K562 (cell line): Measurements from ENCODE around the gene MPC1. TPM values are rescaled to one million over a fixed set of nuclear protein-coding genes. Genes with fewer than 3 reads are reported as not detected.

Experiments used
- ATAC-seq: fragments of 200-7000 bp; cut with Tn5 transposase; 3 replicates; pipeline ENCODE4 v1.9.1; 2020; ENCODE audit warnings: moderate library complexity
- BruUV-seq: library from RNA; stranded (reverse); fragments of 400-500 nt; replicated peaks from 2 replicates; lab custom pipeline; 2021; lab: Mats Ljungman, UMichigan
- CTCF ChIA-PET: fragments of 300-600 bp; formaldehyde crosslinking; extraction: SDS; loops from one replicate; lab custom pipeline; 2021; ENCODE audit warnings: low intra/inter-chr PET ratio; lab: Yijun Ruan, JAX
- POLR2A ChIA-PET: fragments of 300-600, 350-650 bp; sonication (Branson Sonifier 250); formaldehyde crosslinking; extraction: SDS; loops from one replicate; lab custom pipeline; 2021; ENCODE audit warnings: antibody characterized with exemption, inconsistent platforms; lab: Yijun Ruan, JAX
- DNase-seq, 4 experiments: peaks; one replicate each; pipeline versions ENCODE4 v3.0.0 to v3.0.0-alpha.2; 2011 to 2018; ENCODE audit warnings: low spot score in 3 of 4, mixed read lengths in 3 of 4; ENCODE audit errors: extremely low read depth in 1 of 4
- FAIRE-seq: peaks from 2 replicates; lab custom pipeline; 2011; peaks lifted over from hg19 to GRCh38; lab: Jason Lieb, UNC
- H2AFZ ChIP-seq: 2 replicates; pipeline ENCODE4 v1.6.0; 2011; ENCODE audit warnings: low read depth, low read length, control low read depth, inconsistent platforms
- H3K27ac ChIP-seq: fragments of 200-600 bp; 3 replicates; pipeline ENCODE4 v1.8.0; 2011; ENCODE audit warnings: low read depth, mild to moderate bottlenecking, control low read depth, inconsistent platforms, low read length, moderate library complexity, mixed read lengths; ENCODE audit errors: extremely low read depth
- H3K27me3 ChIP-seq, 2 experiments: fragments of 300-600 bp in 1 of 2; 2 replicates in 1 of 2; 3 replicates in 1 of 2; pipeline versions ENCODE4 v1.6.0 to v1.8.0; 2011; ENCODE audit warnings: inconsistent platforms in 2 of 2, low read length in 2 of 2, mild to moderate bottlenecking in 1 of 2, mixed read lengths in 1 of 2, moderate library complexity in 1 of 2; ENCODE audit not compliant: control insufficient read depth in 2 of 2, insufficient read depth in 2 of 2
- H3K36me3 ChIP-seq: fragments of 300-600 bp; 3 replicates; pipeline ENCODE4 v1.8.0; 2011; ENCODE audit warnings: mild to moderate bottlenecking, low read length, inconsistent platforms; ENCODE audit not compliant: control insufficient read depth, insufficient read depth
- H3K4me1 ChIP-seq, 2 experiments: fragments of 200-600 bp in 1 of 2; replicated peaks in 1 of 2; 2 replicates in 1 of 2; 3 replicates in 1 of 2; pipeline versions ENCODE4 v1.5.1 to v1.8.0; 2011; ENCODE audit warnings: inconsistent platforms in 2 of 2, low read length in 2 of 2, mild to moderate bottlenecking in 1 of 2, mixed read lengths in 1 of 2, moderate library complexity in 1 of 2; ENCODE audit not compliant: control insufficient read depth in 2 of 2, insufficient read depth in 2 of 2
- H3K4me2 ChIP-seq: 2 replicates; pipeline ENCODE4 v1.6.1; 2011; ENCODE audit warnings: low read length, control low read depth, inconsistent platforms, mixed read lengths; ENCODE audit not compliant: insufficient read depth
- H3K4me3 ChIP-seq: fragments of 200-600 bp; sonication (generic), shearing (Covaris generic); 2 replicates; pipeline ENCODE4 v1.5.1; 2016; ENCODE audit warnings: control low read depth, inconsistent platforms
- H3K79me2 ChIP-seq: fragments of 200-600 bp; 3 replicates; pipeline ENCODE4 v1.8.0; 2011; ENCODE audit warnings: low read length, inconsistent platforms; ENCODE audit not compliant: control insufficient read depth, insufficient read depth
- H3K9ac ChIP-seq, 2 experiments: 2 replicates each; pipeline versions ENCODE4 v1.6.0 to v1.6.1; 2011; ENCODE audit warnings: low read depth in 2 of 2, low read length in 2 of 2, control low read depth in 1 of 2, inconsistent platforms in 1 of 2, mild to moderate bottlenecking in 1 of 2, mixed read lengths in 1 of 2; ENCODE audit not compliant: insufficient read depth in 1 of 2
- H3K9me1 ChIP-seq: one replicate; pipeline ENCODE4 v1.6.0; 2011; ENCODE audit warnings: inconsistent platforms, mild to moderate bottlenecking, low read length, moderate library complexity; ENCODE audit not compliant: control insufficient read depth, insufficient read depth
- H3K9me3 ChIP-seq: replicated peaks from 2 replicates; pipeline ENCODE4 v1.5.1; 2011; ENCODE audit warnings: low read depth, low read length, inconsistent platforms; ENCODE audit not compliant: control insufficient read depth, insufficient read depth
- H4K20me1 ChIP-seq: replicated peaks from 2 replicates; pipeline ENCODE4 v1.6.1; 2011; ENCODE audit warnings: low read length, inconsistent platforms, mixed read lengths; ENCODE audit not compliant: control insufficient read depth, insufficient read depth
- BMI1 ChIP-seq: fragments of 150-350 bp; IDR thresholded peaks from 2 replicates; pipeline ENCODE4 v1.6.1; 2014; ENCODE audit warnings: low read length
- EP300 ChIP-seq: IDR thresholded peaks from 2 replicates; pipeline ENCODE4 v1.6.1; 2012; ENCODE audit warnings: low read length, improper control_type of control experiment
- FOXK2 ChIP-seq, 2 experiments: fragments of 450-650 bp; IDR thresholded peaks in 1 of 2; conservative IDR thresholded peaks in 1 of 2; 2 replicates each; pipeline ENCODE4 v1.6.1; 2016; ENCODE audit warnings: low read depth in 2 of 2, mild to moderate bottlenecking in 1 of 2
- HDAC8 ChIP-seq: fragments of 450-650 bp; IDR thresholded peaks from 2 replicates; pipeline ENCODE4 v1.6.1; 2016; ENCODE audit warnings: mild to moderate bottlenecking, missing genetic modification characterization, moderate library complexity, missing compliant biosample characterization
- MCM2 ChIP-seq: fragments of 450-650 bp; IDR thresholded peaks from 2 replicates; pipeline ENCODE4 v1.6.1; 2017; ENCODE audit warnings: low read depth, mild to moderate bottlenecking
- NCOA6 ChIP-seq: fragments of 450-650 bp; IDR thresholded peaks from 2 replicates; pipeline ENCODE4 v1.6.1; 2017; ENCODE audit warnings: mild to moderate bottlenecking
- PHF21A ChIP-seq: fragments of 450-650 bp; IDR thresholded peaks from 2 replicates; pipeline ENCODE4 v1.6.1; 2017; ENCODE audit warnings: low read depth, borderline replicate concordance
- TAF15 ChIP-seq: fragments of 200-400 bp; formaldehyde crosslinking; IDR thresholded peaks from 2 replicates; pipeline ENCODE4 v1.6.1; 2017; ENCODE audit warnings: mild to moderate bottlenecking, low read depth, low read length, moderate library complexity
- WGBS: fragments of 100-300 bp; shearing (Covaris generic); methylation state at CpG from one replicate; pipeline ENCODE4 v1.1.6; 2016; ENCODE audit warnings: low coverage, mixed read lengths; ENCODE audit not compliant: insufficient coverage; ENCODE audit errors: missing lambda C conversion rate; 5-methylcytosine and 5-hydroxymethylcytosine counted together
- in situ Hi-C: fragments of 300-500 bp; cut with MboI; formaldehyde crosslinking; loops from 4 replicates; pipeline ENCODE4 v1.15.0; 2018; ENCODE audit warnings: inconsistent platforms, mixed read lengths
- intact Hi-C: fragments of 100-400 bp; cut with micrococcal nuclease; formaldehyde crosslinking; loops from 2 replicates; pipeline ENCODE4 v1.14.2; 2022
- polyA plus RNA-seq, 8 experiments: library from polyadenylated mRNA; depleted of rRNA in 4 of 8; stranded (reverse) in 5 of 8; unstranded in 3 of 8; fragments of >200 nt; fragmentation: Nextera tagmentation in 2 of 8; fragmentation: Illumina TruSeq in 1 of 8; extraction: Ambion mirVana in 2 of 8; extraction: Trizol in 1 of 8; gene quantifications; 2 replicates each; pipeline versions ENCODE4 v1.2.1 to v1.2.3, GENCODE V29; 2011 to 2014; ENCODE audit warnings: inconsistent platforms in 1 of 8, missing spikeins in 1 of 8
- total RNA-seq, 7 experiments: library from RNA; depleted of rRNA in 6 of 7; stranded (reverse); fragments of >200 nt in 6 of 7; fragmentation: Illumina TruSeq in 2 of 7; extraction: Trizol in 2 of 7; gene quantifications; 2 replicates each; pipeline versions ENCODE4 v1.2.1 to v1.2.3, GENCODE V29; 2011 to 2021; ENCODE audit warnings: low replicate concordance in 1 of 7
- TF ChIP-seq, protein P1 (sequence below): sonication (generic); formaldehyde crosslinking; IDR thresholded peaks from 2 replicates; pipeline ENCODE4 v1.8.0; 2023; ENCODE audit warnings: mild to moderate bottlenecking, missing genetic modification reagents
- TF ChIP-seq, protein P2 (sequence below): fragments of 450-650 bp; IDR thresholded peaks from 2 replicates; pipeline ENCODE4 v1.6.1; 2017; ENCODE audit warnings: mild to moderate bottlenecking, moderate library complexity

The MPC1 gene
- total and polyA plus RNA-seq, 9 of the 15 experiments (the other 6 are each of a cell fraction or from before 2014, with no cell fraction given) = 78.6 to 185 (median 138) TPM

DNA sequence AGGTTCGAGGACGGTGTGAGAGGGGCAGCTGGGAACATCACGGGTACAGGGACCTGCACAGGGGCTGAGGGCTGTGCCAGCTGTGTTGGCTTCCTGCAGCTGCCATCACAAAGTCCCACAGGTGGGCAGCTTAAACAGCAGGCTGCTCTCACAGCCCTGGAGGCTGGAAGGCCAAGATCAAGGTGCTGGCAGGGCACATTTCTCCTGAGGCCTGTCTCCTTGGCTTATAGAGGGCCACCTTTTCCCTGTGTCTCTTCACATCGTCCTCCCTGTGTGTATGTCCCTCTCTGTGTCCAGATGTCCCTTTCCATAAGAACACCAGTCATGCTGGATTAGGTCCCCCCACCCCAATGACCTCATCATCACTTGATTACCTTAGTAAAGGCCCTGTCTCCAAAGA lies 15.1 kb upstream of the MPC1 start (continued):
- TF ChIP-seq, protein P1, sequence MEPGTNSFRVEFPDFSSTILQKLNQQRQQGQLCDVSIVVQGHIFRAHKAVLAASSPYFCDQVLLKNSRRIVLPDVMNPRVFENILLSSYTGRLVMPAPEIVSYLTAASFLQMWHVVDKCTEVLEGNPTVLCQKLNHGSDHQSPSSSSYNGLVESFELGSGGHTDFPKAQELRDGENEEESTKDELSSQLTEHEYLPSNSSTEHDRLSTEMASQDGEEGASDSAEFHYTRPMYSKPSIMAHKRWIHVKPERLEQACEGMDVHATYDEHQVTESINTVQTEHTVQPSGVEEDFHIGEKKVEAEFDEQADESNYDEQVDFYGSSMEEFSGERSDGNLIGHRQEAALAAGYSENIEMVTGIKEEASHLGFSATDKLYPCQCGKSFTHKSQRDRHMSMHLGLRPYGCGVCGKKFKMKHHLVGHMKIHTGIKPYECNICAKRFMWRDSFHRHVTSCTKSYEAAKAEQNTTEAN (CRISPR knock-in tag) = no peak
- TF ChIP-seq MCM2 (no peak), HDAC8 (tag) (no peak), EP300 (no peak), FOXK2 (conservative IDR thresholded peaks at IDR 0.05 in 1 of 2, IDR thresholded peaks at IDR 0.05 in 1 of 2; ENCODE audit: low read depth in 2 of 2) (no peak), BMI1 (no peak), PHF21A (no peak)
- TF ChIP-seq, protein P2, sequence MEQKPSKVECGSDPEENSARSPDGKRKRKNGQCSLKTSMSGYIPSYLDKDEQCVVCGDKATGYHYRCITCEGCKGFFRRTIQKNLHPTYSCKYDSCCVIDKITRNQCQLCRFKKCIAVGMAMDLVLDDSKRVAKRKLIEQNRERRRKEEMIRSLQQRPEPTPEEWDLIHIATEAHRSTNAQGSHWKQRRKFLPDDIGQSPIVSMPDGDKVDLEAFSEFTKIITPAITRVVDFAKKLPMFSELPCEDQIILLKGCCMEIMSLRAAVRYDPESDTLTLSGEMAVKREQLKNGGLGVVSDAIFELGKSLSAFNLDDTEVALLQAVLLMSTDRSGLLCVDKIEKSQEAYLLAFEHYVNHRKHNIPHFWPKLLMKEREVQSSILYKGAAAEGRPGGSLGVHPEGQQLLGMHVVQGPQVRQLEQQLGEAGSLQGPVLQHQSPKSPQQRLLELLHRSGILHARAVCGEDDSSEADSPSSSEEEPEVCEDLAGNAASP = no peak

- TF ChIP-seq TAF15 (no peak), NCOA6 (no peak)
- intact Hi-C loops = no loop called here
- Histone ChIP-seq H2AFZ (no peak overlapping the region), H3K27ac (no peak overlapping the region), H3K9me3 (no peaks in the 10 kb centered on the region), H3K9me1 (no peaks in the 10 kb centered on the region), H3K4me1 (peaks cover 0 to 9% of the 10 kb centered on the region in 2 experiments; a peak in 1 of 5 replicates), H3K9ac (no peak overlapping the region), H4K20me1 (no peaks in the 10 kb centered on the region), H3K4me3 (no peak overlapping the region), H3K4me2 (no peak overlapping the region), H3K79me2 (no peaks in the 10 kb centered on the region), H3K27me3 (peaks cover 42 to 87% of the 10 kb centered on the region in 2 experiments), H3K36me3 (no peaks in the 10 kb centered on the region)
- BruUV-seq = no TSS peak
- in situ Hi-C loops = no loop called here
- CTCF ChIA-PET = no interaction called here
- no peak for ATAC-seq
- no peak for DNase-seq
- 5% methylated on average over 6 of the region's 6 CpGs for WGBS
- no peak for FAIRE-seq
- POLR2A ChIA-PET = no interaction called here
Measured at GRCh38 chr6:166395778-166396177, 13.0 kb upstream of the MPC1 start.
